Immature natural killer cell (primary cell): ENCODE results near the gene HERPUD2. TPM values are rescaled to one million over a fixed set of nuclear protein-coding genes. Genes with fewer than 3 reads are reported as not detected.

ENCODE experiments used
- DNase-seq, 3 donors: peaks; one replicate each; pipeline ENCODE4 v3.0.0; 2022; ENCODE audit warnings: mixed read lengths in 1 of 3
- H3K27ac Mint-ChIP-seq, 6 donors: one replicate each; pipeline ENCODE4 v1.8.0; 2020; ENCODE audit warnings: mixed read lengths in 6 of 6, mild to moderate bottlenecking in 5 of 6, inconsistent platforms in 4 of 6, moderate library complexity in 3 of 6
- H3K27me3 Mint-ChIP-seq, 3 donors: one replicate each; pipeline ENCODE4 v1.8.0; 2020 to 2021; ENCODE audit warnings: low read depth in 3 of 3, mild to moderate bottlenecking in 3 of 3, mixed read lengths in 3 of 3, moderate library complexity in 3 of 3, inconsistent platforms in 1 of 3
- H3K36me3 Mint-ChIP-seq, 3 donors: one replicate each; pipeline ENCODE4 v1.8.0; 2020; ENCODE audit warnings: mixed read lengths in 3 of 3, inconsistent platforms in 2 of 3, mild to moderate bottlenecking in 2 of 3
- H3K4me1 Mint-ChIP-seq, 2 donors: one replicate each; pipeline ENCODE4 v1.8.0; 2020; ENCODE audit warnings: inconsistent platforms in 2 of 2, mild to moderate bottlenecking in 2 of 2, mixed read lengths in 2 of 2, moderate library complexity in 1 of 2
- H3K4me3 Mint-ChIP-seq, 5 donors: one replicate each; pipeline ENCODE4 v1.8.0; 2020; ENCODE audit warnings: mild to moderate bottlenecking in 5 of 5, mixed read lengths in 5 of 5, inconsistent platforms in 3 of 5, moderate library complexity in 3 of 5
- H3K9me3 Mint-ChIP-seq, 6 donors: one replicate each; pipeline ENCODE4 v1.8.0; 2020; ENCODE audit warnings: mild to moderate bottlenecking in 6 of 6, mixed read lengths in 6 of 6, inconsistent platforms in 4 of 6, moderate library complexity in 3 of 6
- polyA plus RNA-seq, 3 donors: library from polyadenylated mRNA; unstranded; fragments of 300-500 nt; fragmentation: Illumina TruSeq; gene quantifications; one replicate each; pipeline ENCODE4 v1.2.3, GENCODE V29; 2021

Gene HERPUD2
- 100 to 1,000 TPM in 1 of 3 donors, 10 to 100 TPM in 2; 65.1 to 115 (median 91.4) TPM for polyA plus RNA-seq

- H3K27ac Mint-ChIP-seq = peak within 1 kb of the TSS; percentile 99 to 100 (median 99)
- peak within 1 kb of the TSS; percentile 94 to 98 (median 96) for H3K4me3 Mint-ChIP-seq
- no peaks in the 10 kb centered on the region for H3K36me3 Mint-ChIP-seq
- H3K27me3 Mint-ChIP-seq = peaks cover 13 to 16% (median 16%) of the 10 kb centered on the region in 3 donors
- DNase-seq = peak; percentile 91 to 93 (median 93)
- no peaks in the 10 kb centered on the region for H3K9me3 Mint-ChIP-seq
- peaks cover 65% of the 10 kb centered on the region in 2 donors for H3K4me1 Mint-ChIP-seq
Measured at GRCh38 chr7:35694784-35695472, at the start of gene HERPUD2. TSS of gene HERPUD2 (minus strand) at chr7:35695135. CDS start at chr7:35694330, 805 bp downstream.

- Mint-ChIP-seq H3K36me3 (peaks cover 0 to 4% (median 0%) of the 10 kb centered on the region in 3 donors), H3K9me3 (peaks cover 0 to 2% (median 0%) of the 10 kb centered on the region in 6 donors), H3K27me3 (peaks cover 0 to 3% (median 1%) of the 10 kb centered on the region in 3 donors), H3K27ac (no peak overlapping the region), H3K4me1 (peaks cover 0 to 6% of the 10 kb centered on the region in 2 donors), H3K4me3 (no peak overlapping the region)
- no peak for DNase-seq
Measured at GRCh38 chr7:35738889-35739288, 44.0 kb upstream of the HERPUD2 start.

DNA sequence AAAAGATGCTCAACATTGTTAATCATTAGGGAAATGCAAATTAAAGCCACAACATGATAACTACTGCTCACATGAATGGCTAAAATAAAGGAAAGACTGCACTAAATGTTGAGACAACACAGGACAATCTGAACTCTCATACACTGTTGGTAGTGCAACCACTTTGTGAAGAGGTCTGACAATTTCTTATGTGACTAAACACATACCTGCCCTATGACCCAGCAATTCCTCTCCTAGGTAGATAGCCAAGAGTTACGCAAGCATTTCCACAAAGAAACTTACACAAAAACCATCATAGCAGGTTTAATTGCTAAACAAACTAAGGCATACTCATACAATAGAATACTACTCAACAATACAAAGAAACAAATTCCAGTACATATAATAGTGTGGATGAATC is 41.8 kb upstream of the HERPUD2 start:
- H3K36me3 Mint-ChIP-seq = no peaks in the 10 kb centered on the region
- no peak for DNase-seq
- H3K27ac Mint-ChIP-seq = peak overlapping the region in 1 of 6 donors; percentile 29
- H3K9me3 Mint-ChIP-seq = peaks cover 0 to 1% (median 0%) of the 10 kb centered on the region in 6 donors
- H3K4me3 Mint-ChIP-seq = no peak overlapping the region
- H3K27me3 Mint-ChIP-seq = peaks cover 0 to 2% (median 0%) of the 10 kb centered on the region in 3 donors
- H3K4me1 Mint-ChIP-seq = peaks cover 4 to 14% of the 10 kb centered on the region in 2 donors

DNA sequence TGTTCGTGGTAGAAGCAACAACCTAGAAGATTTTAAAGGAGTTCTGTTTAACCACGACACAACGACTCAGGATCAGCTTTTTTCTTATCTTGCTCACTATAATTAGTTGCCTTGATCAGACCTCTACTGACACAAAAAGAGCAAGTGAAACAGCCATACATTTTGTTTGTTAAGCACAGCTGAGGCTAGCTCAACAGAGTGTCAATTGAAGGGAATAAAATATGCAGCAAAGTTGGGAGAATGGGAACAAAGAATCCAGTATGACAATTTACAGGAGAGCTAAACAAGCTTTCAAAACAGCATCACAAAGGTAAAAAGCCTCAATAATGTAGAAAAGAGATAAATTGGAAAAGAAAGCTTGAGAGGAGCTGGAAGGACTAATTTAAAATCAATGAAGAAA is 40.5 kb upstream of the HERPUD2 start:
- Mint-ChIP-seq H3K4me3 (no peak overlapping the region), H3K27ac (no peak overlapping the region)
- DNase-seq = no peak

DNA sequence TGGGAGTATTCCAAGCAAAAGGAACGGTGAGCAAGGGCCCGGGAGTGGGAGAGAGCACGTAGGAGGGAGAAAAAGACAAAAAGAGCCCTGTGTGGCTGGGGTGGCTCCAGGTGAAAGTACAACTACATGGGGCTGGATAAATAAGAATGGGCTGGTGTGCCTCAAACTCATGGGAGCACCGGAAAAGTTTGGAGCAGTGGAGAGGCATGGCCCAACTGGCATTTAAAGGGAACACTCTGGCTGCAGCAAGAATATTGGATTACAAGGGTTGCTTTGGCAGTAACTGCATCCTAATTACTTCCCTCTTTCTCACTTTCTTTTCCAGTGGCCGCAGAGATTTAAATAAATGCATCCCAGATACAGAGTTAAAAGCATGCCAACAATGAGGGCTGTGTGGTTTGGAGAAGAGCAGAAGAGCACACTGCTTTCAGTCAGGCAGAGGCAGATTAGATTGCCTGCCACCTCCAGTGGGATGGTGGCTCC is 39.1 kb upstream of the HERPUD2 start:
- Mint-ChIP-seq H3K4me3 (no peak overlapping the region), H3K9me3 (no peaks in the 10 kb centered on the region), H3K27ac (peak overlapping the region in 2 of 6 donors; percentile 47 to 73), H3K27me3 (peaks cover 11 to 16% (median 15%) of the 10 kb centered on the region in 3 donors), H3K36me3 (no peaks in the 10 kb centered on the region), H3K4me1 (peaks cover 27 to 40% of the 10 kb centered on the region in 2 donors)
- no peak for DNase-seq

More for the DNA sequence above, 40.5 kb upstream of the HERPUD2 start:
- H3K36me3 Mint-ChIP-seq = no peaks in the 10 kb centered on the region
- no peaks in the 10 kb centered on the region for H3K9me3 Mint-ChIP-seq
- H3K4me1 Mint-ChIP-seq = peaks cover 13 to 27% of the 10 kb centered on the region in 2 donors
- H3K27me3 Mint-ChIP-seq = peaks cover 3 to 5% (median 5%) of the 10 kb centered on the region in 3 donors

DNA sequence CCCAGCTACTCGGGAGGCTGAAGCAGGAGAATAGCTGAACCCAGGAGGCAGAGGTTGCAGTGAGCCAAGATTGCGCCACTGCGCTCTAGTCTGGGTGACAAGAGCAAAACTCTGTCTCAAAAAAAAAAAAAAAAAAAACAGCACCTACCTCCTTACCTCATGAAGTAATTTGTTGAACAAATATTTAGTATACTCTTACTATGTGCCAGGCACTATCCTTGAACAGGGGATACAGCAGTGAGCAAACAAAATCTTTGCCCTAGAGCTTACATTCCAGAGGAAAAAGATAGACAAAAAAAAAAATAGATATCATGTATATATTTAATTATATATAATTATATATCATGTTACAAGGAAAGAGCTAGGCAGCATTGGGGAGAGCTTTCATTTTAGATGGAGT is 36.4 kb upstream of the HERPUD2 start:
- Mint-ChIP-seq H3K27ac (peak overlapping the region in 5 of 6 donors; percentile 76 to 99 (median 93)), H3K36me3 (no peaks in the 10 kb centered on the region), H3K9me3 (no peaks in the 10 kb centered on the region), H3K4me1 (peaks cover 53 to 61% of the 10 kb centered on the region in 2 donors), H3K27me3 (peaks cover 16 to 17% (median 17%) of the 10 kb centered on the region in 3 donors), H3K4me3 (no peak overlapping the region)
- DNase-seq = no peak

- Mint-ChIP-seq H3K36me3 (no peaks in the 10 kb centered on the region), H3K4me1 (peaks cover 71 to 79% of the 10 kb centered on the region in 2 donors), H3K4me3 (peak overlapping the region; percentile 74 to 90 (median 80)), H3K27ac (peak overlapping the region; percentile 93 to 100 (median 98)), H3K27me3 (peaks cover 17 to 24% (median 21%) of the 10 kb centered on the region in 3 donors), H3K9me3 (no peaks in the 10 kb centered on the region)
- DNase-seq = peak; percentile 87 to 89 (median 89)
Measured at GRCh38 chr7:35729061-35729783, 34.3 kb upstream of the HERPUD2 start.

- H3K27ac Mint-ChIP-seq = peak overlapping the region; percentile 93 to 100 (median 98)
- peaks cover 78 to 86% of the 10 kb centered on the region in 2 donors for H3K4me1 Mint-ChIP-seq
- peaks cover 17 to 22% (median 21%) of the 10 kb centered on the region in 3 donors for H3K27me3 Mint-ChIP-seq
Measured at GRCh38 chr7:35728412-35729060, 33.6 kb upstream of the HERPUD2 start.

DNA sequence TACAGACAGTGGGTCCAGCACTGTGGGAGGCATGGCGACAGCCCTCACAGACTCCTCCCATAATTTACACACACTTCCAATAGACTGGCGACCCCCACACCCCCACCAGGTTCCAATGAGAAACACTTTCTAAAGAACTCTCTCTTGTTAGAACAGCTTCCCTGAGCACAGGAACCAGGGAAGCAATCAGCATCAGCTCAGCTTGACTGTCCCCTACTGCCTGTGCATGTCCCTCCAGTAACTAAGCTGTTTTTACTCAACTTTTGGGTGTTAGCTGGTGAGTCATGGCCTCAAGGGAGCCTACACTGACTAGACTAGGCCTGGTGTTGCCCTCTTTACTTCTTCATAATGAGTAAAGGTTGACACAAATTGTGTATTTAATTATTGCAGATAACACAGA is 32.6 kb upstream of the HERPUD2 start:
- peak; percentile 50 to 63 (median 57) for DNase-seq
- Mint-ChIP-seq H3K27me3 (peaks cover 19 to 22% (median 21%) of the 10 kb centered on the region in 3 donors), H3K4me3 (peak overlapping the region; percentile 56 to 76 (median 63)), H3K36me3 (no peaks in the 10 kb centered on the region), H3K4me1 (peaks cover 86 to 96% of the 10 kb centered on the region in 2 donors), H3K27ac (peak overlapping the region; percentile 78 to 94 (median 93)), H3K9me3 (no peaks in the 10 kb centered on the region)

More at GRCh38 chr7:35728412-35729060, 33.6 kb upstream of the HERPUD2 start:
- DNase-seq = no peak
- peak overlapping the region; percentile 74 to 90 (median 80) for H3K4me3 Mint-ChIP-seq
- H3K36me3 Mint-ChIP-seq = no peaks in the 10 kb centered on the region
- no peaks in the 10 kb centered on the region for H3K9me3 Mint-ChIP-seq

DNA sequence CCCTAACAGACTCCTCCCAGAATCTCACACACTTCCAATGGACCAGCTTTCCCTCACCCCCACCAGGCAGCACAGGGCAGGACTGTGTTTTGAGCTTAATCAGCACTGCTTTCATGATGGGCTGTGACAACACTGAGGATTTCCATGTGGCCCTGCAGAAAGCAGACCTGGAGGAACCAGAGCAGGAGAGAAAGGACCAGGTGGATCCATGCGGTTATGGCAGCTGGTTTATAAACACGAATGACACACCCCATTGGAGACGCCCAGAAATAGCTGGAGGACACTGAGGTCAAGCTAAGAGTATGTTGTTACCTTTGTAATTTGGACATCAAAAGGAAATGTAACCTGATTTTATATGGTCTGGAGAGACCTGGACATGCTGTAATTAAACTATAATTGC is 31.7 kb upstream of the HERPUD2 start:
- H3K4me3 Mint-ChIP-seq = peak overlapping the region in 4 of 5 donors; percentile 13 to 37 (median 20)
- DNase-seq = no peak
- H3K27ac Mint-ChIP-seq = peak overlapping the region; percentile 78 to 94 (median 92)
- peaks cover 21 to 23% (median 22%) of the 10 kb centered on the region in 3 donors for H3K27me3 Mint-ChIP-seq
- peaks cover 82 to 96% of the 10 kb centered on the region in 2 donors for H3K4me1 Mint-ChIP-seq
- no peaks in the 10 kb centered on the region for H3K36me3 Mint-ChIP-seq
- H3K9me3 Mint-ChIP-seq = no peaks in the 10 kb centered on the region

DNA sequence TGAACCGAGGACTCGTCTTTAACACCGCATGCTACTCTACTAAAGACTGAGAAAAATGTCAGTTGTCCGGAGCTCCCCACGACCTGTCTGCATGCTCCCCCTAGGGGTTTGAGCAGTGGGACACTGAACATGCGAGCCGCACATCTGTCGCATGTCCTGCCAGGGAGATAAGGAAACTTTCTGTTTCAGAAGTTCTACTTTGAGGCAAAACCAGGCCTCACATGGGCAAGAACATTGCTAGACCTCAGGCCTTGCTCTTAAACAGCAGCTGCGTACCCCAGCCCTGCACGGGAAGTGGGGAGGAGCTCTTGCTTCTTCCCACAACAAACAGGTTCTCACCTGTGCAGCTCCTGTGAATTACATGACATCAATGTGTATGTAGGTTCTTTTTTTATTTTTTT is 30.3 kb upstream of the HERPUD2 start:
- H3K27ac Mint-ChIP-seq = peak overlapping the region; percentile 86 to 95 (median 93)
- DNase-seq = peak; percentile 83 to 85 (median 84)
- H3K4me1 Mint-ChIP-seq = peaks cover 74 to 84% of the 10 kb centered on the region in 2 donors
- H3K4me3 Mint-ChIP-seq = peak overlapping the region; percentile 73 to 89 (median 77)
- H3K9me3 Mint-ChIP-seq = no peaks in the 10 kb centered on the region
- no peaks in the 10 kb centered on the region for H3K36me3 Mint-ChIP-seq
- H3K27me3 Mint-ChIP-seq = peaks cover 16 to 18% (median 18%) of the 10 kb centered on the region in 3 donors

- Mint-ChIP-seq H3K36me3 (peaks cover 0 to 3% (median 0%) of the 10 kb centered on the region in 3 donors), H3K4me1 (peaks cover 51 to 61% of the 10 kb centered on the region in 2 donors), H3K4me3 (no peak overlapping the region), H3K27me3 (peaks cover 7 to 8% (median 8%) of the 10 kb centered on the region in 3 donors), H3K27ac (peak overlapping the region in 5 of 6 donors; percentile 79 to 94 (median 91)), H3K9me3 (no peaks in the 10 kb centered on the region)
- DNase-seq = peak; percentile 43 to 62 (median 50)
Measured at GRCh38 chr7:35723011-35723410, 28.1 kb upstream of the HERPUD2 start.
